Measurements from ENCODE around the gene TIAM2. TPM values are rescaled to one million over a fixed set of nuclear protein-coding genes. Genes with fewer than 3 reads are reported as not detected.

Gene TIAM2
- total RNA-seq, 2 donors from 2014 or later, result 4.7 to 5.0 TPM

- Mint-ChIP-seq H3K4me1 (peaks cover 6% of the 10 kb centered on the region), H3K9me3 (no peaks in the 10 kb centered on the region), H3K27ac (no peak overlapping the region), H3K4me3 (no peak overlapping the region), H3K27me3 (no peaks in the 10 kb centered on the region), H3K36me3 (ENCODE audit: low read depth) (no peaks in the 10 kb centered on the region)
- ATAC-seq (replicated peaks), result no peak
Observed at GRCh38 chr6:155122199-155122950, 127.3 kb downstream of the TIAM2 start.

- Mint-ChIP-seq H3K27ac (no peak overlapping the region), H3K4me1 (peaks cover 6% of the 10 kb centered on the region), H3K9me3 (no peaks in the 10 kb centered on the region), H3K4me3 (no peak overlapping the region), H3K36me3 (ENCODE audit: low read depth) (no peaks in the 10 kb centered on the region), H3K27me3 (no peaks in the 10 kb centered on the region)
- ATAC-seq (replicated peaks), result no peak
Observed at GRCh38 chr6:155123520-155123919, 128.4 kb downstream of the TIAM2 start.

GRCh38 chr6:155125906-155126305 is 130.8 kb downstream of the TIAM2 start:
- Mint-ChIP-seq H3K27ac (peak overlapping the region; percentile 21), H3K36me3 (ENCODE audit: low read depth) (no peaks in the 10 kb centered on the region), H3K4me1 (peaks cover 12% of the 10 kb centered on the region), H3K9me3 (no peaks in the 10 kb centered on the region), H3K27me3 (no peaks in the 10 kb centered on the region), H3K4me3 (peak overlapping the region; percentile 5)
- no peak for ATAC-seq (replicated peaks)

- no peaks in the 10 kb centered on the region for H3K27me3 Mint-ChIP-seq
- H3K36me3 Mint-ChIP-seq (ENCODE audit: low read depth), result no peaks in the 10 kb centered on the region
- no peaks in the 10 kb centered on the region for H3K9me3 Mint-ChIP-seq
- H3K4me1 Mint-ChIP-seq, result peaks cover 12% of the 10 kb centered on the region
- peak overlapping the region; percentile 79 for H3K27ac Mint-ChIP-seq
- ATAC-seq (replicated peaks), result peak; percentile 98
- H3K4me3 Mint-ChIP-seq, result peak overlapping the region; percentile 33
Observed at GRCh38 chr6:155126727-155127439, 131.8 kb downstream of the TIAM2 start.

GRCh38 chr6:155128977-155129376 is 133.9 kb downstream of the TIAM2 start:
- Mint-ChIP-seq H3K27me3 (no peaks in the 10 kb centered on the region), H3K4me3 (no peak overlapping the region), H3K9me3 (no peaks in the 10 kb centered on the region), H3K36me3 (ENCODE audit: low read depth) (no peaks in the 10 kb centered on the region), H3K27ac (no peak overlapping the region), H3K4me1 (peaks cover 12% of the 10 kb centered on the region)
- no peak for ATAC-seq (replicated peaks)

- H3K4me3 Mint-ChIP-seq, result peak overlapping the region; percentile 37
- no peaks in the 10 kb centered on the region for H3K9me3 Mint-ChIP-seq
- no peaks in the 10 kb centered on the region for H3K36me3 Mint-ChIP-seq (ENCODE audit: low read depth)
- H3K27me3 Mint-ChIP-seq, result no peaks in the 10 kb centered on the region
- peak overlapping the region; percentile 79 for H3K27ac Mint-ChIP-seq
- no peak for ATAC-seq (replicated peaks)
- H3K4me1 Mint-ChIP-seq, result peaks cover 12% of the 10 kb centered on the region
Observed at GRCh38 chr6:155129744-155130143, 134.6 kb downstream of the TIAM2 start.

GRCh38 chr6:155130161-155130853 is 135.2 kb downstream of the TIAM2 start:
- peak overlapping the region; percentile 37 for H3K4me3 Mint-ChIP-seq
- no peaks in the 10 kb centered on the region for H3K9me3 Mint-ChIP-seq
- peak overlapping the region; percentile 79 for H3K27ac Mint-ChIP-seq
- H3K36me3 Mint-ChIP-seq (ENCODE audit: low read depth), result no peaks in the 10 kb centered on the region
- H3K27me3 Mint-ChIP-seq, result no peaks in the 10 kb centered on the region
- peak; percentile 64 for ATAC-seq (replicated peaks)
- H3K4me1 Mint-ChIP-seq, result peaks cover 12% of the 10 kb centered on the region

- no peaks in the 10 kb centered on the region for H3K27me3 Mint-ChIP-seq
- H3K4me3 Mint-ChIP-seq, result no peak overlapping the region
- no peak for ATAC-seq (replicated peaks)
- H3K9me3 Mint-ChIP-seq, result no peaks in the 10 kb centered on the region
- H3K4me1 Mint-ChIP-seq, result peaks cover 6% of the 10 kb centered on the region
- no peaks in the 10 kb centered on the region for H3K36me3 Mint-ChIP-seq (ENCODE audit: low read depth)
- no peak overlapping the region for H3K27ac Mint-ChIP-seq
Observed at GRCh38 chr6:155132617-155133016, 137.5 kb downstream of the TIAM2 start.

- no peak for ATAC-seq (replicated peaks)
- Mint-ChIP-seq H3K27ac (no peak overlapping the region), H3K4me3 (no peak overlapping the region), H3K4me1 (peaks cover 5% of the 10 kb centered on the region), H3K9me3 (no peaks in the 10 kb centered on the region), H3K36me3 (ENCODE audit: low read depth) (no peaks in the 10 kb centered on the region), H3K27me3 (no peaks in the 10 kb centered on the region)
Observed at GRCh38 chr6:155141002-155141401, 145.9 kb downstream of the TIAM2 start.

GRCh38 chr6:155141512-155141911 is 146.4 kb downstream of the TIAM2 start:
- H3K4me3 Mint-ChIP-seq, result no peak overlapping the region
- peaks cover 5% of the 10 kb centered on the region for H3K4me1 Mint-ChIP-seq
- no peaks in the 10 kb centered on the region for H3K27me3 Mint-ChIP-seq
- H3K36me3 Mint-ChIP-seq (ENCODE audit: low read depth), result no peaks in the 10 kb centered on the region
- no peak overlapping the region for H3K27ac Mint-ChIP-seq
- ATAC-seq (replicated peaks), result no peak
- H3K9me3 Mint-ChIP-seq, result no peaks in the 10 kb centered on the region

- peaks cover 5% of the 10 kb centered on the region for H3K4me1 Mint-ChIP-seq
- peak overlapping the region; percentile 20 for H3K27ac Mint-ChIP-seq
- no peaks in the 10 kb centered on the region for H3K36me3 Mint-ChIP-seq (ENCODE audit: low read depth)
- no peak for ATAC-seq (replicated peaks)
- no peaks in the 10 kb centered on the region for H3K9me3 Mint-ChIP-seq
- H3K27me3 Mint-ChIP-seq, result no peaks in the 10 kb centered on the region
- peak overlapping the region; percentile 55 for H3K4me3 Mint-ChIP-seq
Observed at GRCh38 chr6:155142168-155143028, 147.3 kb downstream of the TIAM2 start.

- H3K27ac Mint-ChIP-seq, result peak overlapping the region; percentile 20
- H3K4me3 Mint-ChIP-seq, result peak overlapping the region; percentile 55
- no peak for ATAC-seq (replicated peaks)
- no peaks in the 10 kb centered on the region for H3K9me3 Mint-ChIP-seq
- no peaks in the 10 kb centered on the region for H3K36me3 Mint-ChIP-seq (ENCODE audit: low read depth)
- peaks cover 5% of the 10 kb centered on the region for H3K4me1 Mint-ChIP-seq
- H3K27me3 Mint-ChIP-seq, result no peaks in the 10 kb centered on the region
Observed at GRCh38 chr6:155143029-155143577, 148.0 kb downstream of the TIAM2 start.

- H3K4me3 Mint-ChIP-seq, result peak overlapping the region; percentile 55
- no peaks in the 10 kb centered on the region for H3K36me3 Mint-ChIP-seq (ENCODE audit: low read depth)
Observed at GRCh38 chr6:155143578-155144106, 148.5 kb downstream of the TIAM2 start.

More at GRCh38 chr6:155143578-155144106, 148.5 kb downstream of the TIAM2 start:
- H3K27me3 Mint-ChIP-seq, result no peaks in the 10 kb centered on the region
- peaks cover 5% of the 10 kb centered on the region for H3K4me1 Mint-ChIP-seq
- ATAC-seq (replicated peaks), result no peak
- H3K27ac Mint-ChIP-seq, result peak overlapping the region; percentile 20
- H3K9me3 Mint-ChIP-seq, result no peaks in the 10 kb centered on the region

Measured in activated T-helper 17 cell treated with anti-CD3 and anti-CD28 coated beads, Interleukin-2, amount 50 U/mL, for 72 hours (primary cell).